SK-MEL-5 (cell line): ENCODE measurements around the gene RPEL1. TPM values are rescaled to one million over a fixed set of nuclear protein-coding genes. Genes with fewer than 3 reads are reported as not detected.
"Not testable (repeated sequence)": the region's sequence is repeated elsewhere in the genome, so short reads cannot be mapped to it uniquely, and the experiment has no call there.

Experiments used
- DNase-seq: peaks from one replicate; pipeline ENCODE4 v3.0.0-alpha.2; 2016; ENCODE audit warnings: low read depth, low spot score
- in situ Hi-C: cut with HindIII; loops from 2 replicates; pipeline ENCODE4 v1.10.0; 2016; ENCODE audit warnings: low sequenced_read_pairs, high pct_unique_total_duplicates, low pct_unique_long_range_greater_than_20kb
- polyA plus RNA-seq, 2 experiments: library from polyadenylated mRNA; depleted of rRNA; stranded (reverse); fragments of >200 nt; gene quantifications; 2 replicates each; pipeline ENCODE4 v1.2.3, GENCODE V29; 2015
- total RNA-seq: library from RNA; depleted of rRNA; stranded (reverse); fragments of >200 nt; shearing (Covaris generic); gene quantifications from 2 replicates; pipeline ENCODE4 v1.2.3, GENCODE V29; 2014; rRNA removed

RPEL1 gene
- 0.05 TPM in 1 of 2 replicates, not detected in the other for total RNA-seq
- 0.04 TPM in 2 replicates for polyA plus RNA-seq (2015; cell fraction: cytosol; rRNA removed)
- not detected in 2 replicates for polyA plus RNA-seq (2015; cell fraction: nucleus; rRNA removed)

GRCh38 chr10:103245587-103245986, at the start of gene RPEL1:
TSS of gene RPEL1 (plus strand) at chr10:103245887. CDS start at chr10:103245997, 110 bp downstream.
- DNase-seq, in situ Hi-C loops: not testable (repeated sequence)

DNA sequence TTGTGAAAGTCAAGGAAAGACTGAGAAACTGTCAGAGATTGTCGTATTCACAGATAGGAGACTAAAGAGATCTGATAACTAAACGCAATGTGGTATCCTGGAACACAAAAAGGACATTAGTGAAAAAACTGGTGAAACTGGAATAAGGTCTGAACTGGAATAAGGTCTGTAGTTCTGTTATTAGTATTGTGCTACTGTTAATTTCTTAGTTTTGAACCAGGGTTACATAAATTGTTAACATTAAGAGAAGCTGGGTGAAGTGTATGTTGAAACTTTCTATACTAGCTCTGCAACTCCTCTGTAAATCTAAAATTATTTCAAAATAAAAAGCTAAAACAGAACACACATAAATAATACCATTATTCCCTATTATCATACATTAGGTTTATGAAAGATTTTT, 49.2 kb upstream of the RPEL1 start:
- no peak for DNase-seq
- in situ Hi-C loops: no loop called here

DNA sequence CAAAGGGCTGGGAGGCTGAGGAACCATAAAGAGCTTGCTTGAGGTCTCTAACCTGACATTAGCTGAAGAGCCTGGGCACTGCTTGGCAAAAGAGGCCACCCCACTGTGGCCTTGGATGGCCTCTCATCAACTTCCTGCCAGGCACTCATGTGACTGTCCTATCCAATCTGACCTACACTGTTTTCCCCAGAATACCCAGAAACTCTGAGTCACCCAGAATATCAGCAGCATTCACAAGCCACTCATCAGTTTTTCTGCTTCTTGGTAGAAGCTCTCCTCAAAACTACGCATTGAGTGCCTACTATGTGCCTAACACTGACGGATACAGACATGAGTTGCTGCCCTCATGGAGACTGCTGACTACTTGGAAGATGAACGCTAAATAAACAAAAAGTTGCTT, 48.5 kb upstream of the RPEL1 start:
- DNase-seq: peak; percentile 56
- in situ Hi-C loops: no loop called here

- no peak for DNase-seq
- in situ Hi-C loops: no loop called here
These were observed 47.8 kb upstream of the RPEL1 start for GRCh38 chr10:103197903-103198302.

- no peak for DNase-seq
- in situ Hi-C loops: no loop called here
These were observed 47.0 kb upstream of the RPEL1 start for GRCh38 chr10:103198648-103199047.

DNA sequence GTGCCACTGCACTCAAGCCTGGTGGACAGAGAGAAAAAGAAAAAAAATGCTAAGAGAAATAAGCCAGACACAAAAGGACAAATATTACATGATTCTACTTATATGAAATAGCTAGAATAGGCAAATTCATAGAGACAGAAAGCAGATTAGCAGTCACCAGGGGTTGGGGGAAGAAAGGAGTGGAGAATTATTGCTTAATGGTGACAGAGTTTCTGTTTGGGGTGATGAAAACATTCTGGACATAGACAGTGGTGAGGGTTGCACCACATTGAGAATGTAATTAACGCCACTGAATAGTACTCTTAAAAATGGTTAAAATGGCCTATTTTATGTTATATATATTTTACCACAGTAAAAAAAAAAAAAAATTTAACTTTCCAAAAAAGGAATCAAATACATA, 46.2 kb upstream of the RPEL1 start:
- no peak for DNase-seq
- in situ Hi-C loops: no loop called here

DNA sequence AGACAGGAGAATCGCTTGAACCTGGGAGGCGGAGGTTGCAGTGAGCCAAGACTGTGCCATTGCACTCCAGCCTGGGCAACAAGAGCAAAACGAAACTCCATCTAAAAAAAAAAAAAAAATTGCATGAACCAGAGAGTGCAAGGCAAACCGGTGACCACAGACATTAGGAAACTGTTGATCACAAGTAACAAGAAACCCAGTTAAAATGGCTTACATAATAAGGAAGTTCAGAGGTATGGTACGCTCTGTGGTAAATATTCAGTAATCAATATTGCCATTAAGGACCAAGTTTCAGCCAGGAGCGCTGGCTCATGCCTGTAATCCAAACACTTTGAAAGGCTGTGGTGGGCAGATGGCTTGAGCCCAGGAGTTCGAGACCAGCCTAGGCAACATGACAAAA, 43.4 kb upstream of the RPEL1 start:
- no peak for DNase-seq
- in situ Hi-C loops: no loop called here

- no peak for DNase-seq
- in situ Hi-C loops: no loop called here
These were observed 42.2 kb upstream of the RPEL1 start for GRCh38 chr10:103203466-103203865.

DNA sequence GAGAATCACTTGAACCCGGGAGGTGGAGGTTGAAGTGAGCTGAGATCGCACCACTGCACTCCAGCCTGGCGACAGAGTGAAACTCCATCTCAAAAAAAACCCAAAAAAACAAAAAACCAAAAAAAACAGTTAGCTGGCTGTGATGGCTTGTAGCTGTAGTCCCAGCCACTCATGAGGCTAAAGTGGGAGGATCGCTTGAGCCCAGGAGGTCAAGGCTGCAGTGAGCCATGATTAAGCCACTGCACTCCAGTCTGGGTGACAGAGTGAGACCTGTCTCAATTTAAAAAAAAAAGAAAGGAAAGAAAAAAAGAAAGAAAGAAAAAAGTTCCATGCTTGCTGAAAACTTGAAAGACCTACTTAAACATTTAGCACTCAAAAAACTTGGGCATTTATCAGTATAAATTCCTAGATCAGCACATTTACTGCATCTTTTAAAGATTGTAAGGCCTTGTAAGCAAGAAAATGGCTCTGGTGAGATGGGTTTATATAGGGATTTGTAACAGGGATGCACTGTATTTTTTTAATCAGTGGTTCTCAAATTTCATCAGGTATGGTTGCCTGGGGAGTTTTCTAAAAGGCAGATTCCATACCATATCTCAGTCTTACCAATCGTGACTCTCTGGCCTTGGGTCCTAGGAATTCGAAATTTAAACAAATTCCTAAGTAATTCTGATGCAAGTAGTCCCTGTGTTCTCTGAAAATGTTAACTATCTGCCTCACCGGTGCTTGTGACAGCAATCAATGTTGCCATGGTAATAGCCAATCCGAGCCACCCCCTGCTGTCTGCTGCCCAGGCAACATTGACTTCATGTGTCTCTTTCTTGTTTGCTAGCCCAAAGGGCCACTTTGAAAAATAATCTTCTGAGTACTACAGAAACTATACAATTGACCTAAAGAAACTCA, 41.1 kb upstream of the RPEL1 start:
- no peak for DNase-seq
- in situ Hi-C loops: no loop called here

DNA sequence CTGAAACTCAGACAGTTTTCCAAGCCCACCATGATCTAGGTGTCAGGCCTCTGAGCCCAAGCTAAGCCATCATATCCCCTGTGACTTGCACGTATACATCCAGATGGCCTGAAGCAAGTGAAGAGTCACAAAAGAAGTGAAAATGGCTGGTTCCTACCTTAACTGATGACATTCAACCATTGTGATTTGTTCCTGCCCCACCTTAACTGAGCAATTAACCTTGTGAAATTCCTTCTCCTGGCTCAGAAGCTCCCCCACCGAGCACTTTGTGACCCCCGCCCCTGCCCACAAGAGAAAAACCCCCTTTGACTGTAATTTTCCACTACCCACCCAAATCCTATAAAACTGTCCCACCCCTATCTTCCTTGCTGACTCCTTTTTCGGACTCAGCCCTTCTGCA, 40.3 kb upstream of the RPEL1 start:
- DNase-seq, in situ Hi-C loops: not testable (repeated sequence)

DNA sequence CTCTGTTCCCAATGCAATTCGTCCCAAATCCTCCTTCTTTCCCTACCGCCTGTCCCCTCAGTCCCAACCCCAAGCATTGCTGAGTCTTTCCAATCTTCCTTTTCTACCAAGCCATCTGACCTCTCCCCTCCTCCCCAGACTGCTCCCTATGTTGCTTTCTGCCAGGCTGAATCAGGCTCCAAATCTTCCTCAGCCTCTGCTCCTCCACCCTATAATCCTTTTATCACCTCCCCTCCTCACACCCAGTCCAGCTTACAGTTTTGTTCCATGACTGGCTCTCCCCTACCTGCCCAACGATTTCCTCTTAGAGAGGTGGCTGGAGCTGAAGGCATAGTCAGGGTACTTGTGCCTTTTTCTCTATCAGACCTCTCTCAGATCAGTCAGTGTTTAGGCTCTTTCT, 39.0 kb upstream of the RPEL1 start:
- in situ Hi-C loops, DNase-seq: not testable (repeated sequence)

GRCh38 chr10:103207141-103207540, 38.5 kb upstream of the RPEL1 start:
- no peak for DNase-seq
- in situ Hi-C loops: no loop called here

GRCh38 chr10:103207643-103208042, 38.0 kb upstream of the RPEL1 start:
- in situ Hi-C loops, DNase-seq: not testable (repeated sequence)

GRCh38 chr10:103210262-103210661, 35.4 kb upstream of the RPEL1 start:
- DNase-seq, in situ Hi-C loops: not testable (repeated sequence)

GRCh38 chr10:103215601-103216000, 30.1 kb upstream of the RPEL1 start:
- in situ Hi-C loops: no loop called here
- no peak for DNase-seq

DNA sequence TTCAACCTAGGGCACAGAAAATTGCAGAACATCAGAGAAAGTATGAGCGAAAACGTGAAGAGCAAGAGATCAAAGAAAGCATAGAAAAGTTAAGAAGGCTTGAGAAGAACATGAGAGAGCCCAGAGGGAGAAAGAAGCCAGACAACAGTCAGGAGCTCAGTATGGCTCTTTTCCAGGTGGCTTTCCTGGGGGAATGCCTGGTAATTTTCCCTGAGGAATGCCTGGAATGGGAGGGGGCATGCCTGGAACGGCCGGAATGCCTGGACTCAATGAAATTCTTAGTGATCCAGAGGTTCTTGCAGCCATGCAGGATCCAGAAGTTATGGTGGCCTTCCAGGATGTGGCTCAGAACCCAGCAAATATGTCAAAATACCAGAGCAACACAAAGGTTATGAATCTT, 29.3 kb upstream of the RPEL1 start:
- DNase-seq, in situ Hi-C loops: not testable (repeated sequence)

DNA sequence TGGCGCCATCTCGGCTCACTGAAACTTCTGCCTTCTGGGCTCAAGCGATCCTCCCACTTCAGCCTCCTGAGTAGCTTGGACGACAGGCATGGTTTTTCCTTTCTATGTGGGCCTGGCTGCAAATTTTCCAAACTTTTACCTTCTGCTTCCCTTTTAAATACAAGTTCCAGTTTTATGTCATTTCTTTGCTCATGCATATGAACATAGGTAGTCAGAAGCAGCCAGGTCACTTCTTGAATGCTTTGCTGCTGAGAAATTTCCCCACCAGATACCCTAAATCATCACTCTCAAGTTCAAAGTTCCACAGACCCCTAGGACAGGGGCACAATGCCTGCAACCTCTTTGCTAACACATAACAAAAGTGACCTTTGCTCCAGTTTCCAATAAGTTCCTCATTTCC, 21.6 kb upstream of the RPEL1 start:
- DNase-seq: no peak
- in situ Hi-C loops: no loop called here

- in situ Hi-C loops, DNase-seq: not testable (repeated sequence)
These were observed 21.0 kb upstream of the RPEL1 start for GRCh38 chr10:103224721-103225120.

DNA sequence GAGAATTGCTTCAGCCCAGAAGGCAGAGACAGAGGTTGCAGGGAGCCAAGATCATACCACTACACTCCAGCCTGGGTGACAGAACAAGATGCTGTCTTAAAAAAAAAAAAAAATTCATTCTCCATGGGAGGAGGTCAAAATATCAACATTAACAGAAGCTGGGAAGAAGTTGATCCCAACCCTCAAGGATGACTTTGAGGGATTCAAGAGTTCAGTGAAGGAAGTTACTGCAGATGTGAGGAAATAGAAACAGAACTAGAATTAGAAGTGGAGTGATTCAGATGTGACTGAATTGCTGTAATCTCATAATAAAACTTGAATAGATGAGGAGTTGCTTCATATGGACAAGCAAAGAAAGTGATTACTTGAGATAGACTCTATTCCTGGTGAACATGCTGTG, 19.7 kb upstream of the RPEL1 start:
- in situ Hi-C loops: no loop called here
- DNase-seq: no peak
